Brain microvascular endothelial cell (primary cell): ENCODE measurements around the gene NAV1.

Source experiments
- DNase-seq: peaks from one replicate; pipeline ENCODE4 v3.0.0-alpha.2; 2020
- H3K27ac ChIP-seq: fragments of 250-450 bp; sonication (Bioruptor Pico); 2 replicates; pipeline ENCODE4 v1.5.1; 2020; ENCODE audit warnings: mild to moderate bottlenecking, moderate library complexity
- H3K27me3 ChIP-seq: fragments of 250-450 bp; sonication (Bioruptor Pico); replicated peaks from 2 replicates; pipeline ENCODE4 v1.5.1; 2020; ENCODE audit warnings: mild to moderate bottlenecking
- H3K36me3 ChIP-seq: fragments of 250-450 bp; sonication (Bioruptor Pico); replicated peaks from 2 replicates; pipeline ENCODE4 v1.5.1; 2020; ENCODE audit warnings: mild to moderate bottlenecking
- H3K4me3 ChIP-seq: 2 replicates; pipeline ENCODE4 v1.5.1; 2011; ENCODE audit warnings: low read depth, mild to moderate bottlenecking, control low read depth, low read length, moderate library complexity
- CTCF ChIP-seq: IDR thresholded peaks from 2 replicates; pipeline ENCODE4 v1.5.1; 2011; ENCODE audit warnings: low read depth, mild to moderate bottlenecking, moderate library complexity, low read length, control low read depth, inconsistent platforms; ENCODE audit errors: missing control alignments
- in situ Hi-C: cut with HindIII; loops from 2 replicates; pipeline ENCODE4 v1.10.0; 2017; ENCODE audit warnings: low sequenced_read_pairs, low pct_ligation_motif_present

NAV1 gene

GRCh38 chr1:201510734-201511133 is 28.2 kb upstream of the NAV1 start:
- in situ Hi-C loops = loop anchor here (10.0 kb wide), 1 partner anchor 76 kb away; no protein-coding TSS in a partner anchor
- TF ChIP-seq CTCF = no peak
- no peak overlapping the region for H3K4me3 ChIP-seq
- no peaks in the 10 kb centered on the region for H3K27me3 ChIP-seq
- H3K27ac ChIP-seq = no peak overlapping the region
- peaks cover under 1% of the 10 kb centered on the region for H3K36me3 ChIP-seq
- DNase-seq = no peak

GRCh38 chr1:201511396-201511940 is 27.5 kb upstream of the NAV1 start:
- no peak for TF ChIP-seq CTCF

GRCh38 chr1:201511941-201512539 is 26.9 kb upstream of the NAV1 start:
- no peaks in the 10 kb centered on the region for H3K27me3 ChIP-seq
- no peak for TF ChIP-seq CTCF
- in situ Hi-C loops = loop anchor here (10.0 kb wide), 1 partner anchor 77 kb away; no protein-coding TSS in a partner anchor
- H3K4me3 ChIP-seq = no peak overlapping the region
- DNase-seq = no peak
- H3K36me3 ChIP-seq = no peaks in the 10 kb centered on the region
- H3K27ac ChIP-seq = no peak overlapping the region

More at GRCh38 chr1:201511396-201511940, 27.5 kb upstream of the NAV1 start:
- in situ Hi-C loops = loop anchor here (10.0 kb wide), 1 partner anchor 77 kb away; no protein-coding TSS in a partner anchor
- DNase-seq = no peak
- Histone ChIP-seq H3K27me3 (no peaks in the 10 kb centered on the region), H3K36me3 (no peaks in the 10 kb centered on the region), H3K4me3 (no peak overlapping the region), H3K27ac (no peak overlapping the region)

- no peak for DNase-seq
- Histone ChIP-seq H3K4me3 (no peak overlapping the region), H3K27me3 (no peaks in the 10 kb centered on the region), H3K27ac (no peak overlapping the region), H3K36me3 (no peaks in the 10 kb centered on the region)
- TF ChIP-seq CTCF = no peak
- in situ Hi-C loops = loop anchor here (10.0 kb wide), 1 partner anchor 79 kb away; no protein-coding TSS in a partner anchor
These were observed 25.3 kb upstream of the NAV1 start for GRCh38 chr1:201513498-201514243.

- no peak for DNase-seq
- in situ Hi-C loops = loop anchor here (10.0 kb wide), 1 partner anchor 80 kb away; no protein-coding TSS in a partner anchor
- H3K36me3 ChIP-seq = no peaks in the 10 kb centered on the region
- TF ChIP-seq CTCF = no peak
- no peak overlapping the region for H3K4me3 ChIP-seq
- H3K27ac ChIP-seq = no peak overlapping the region
- no peaks in the 10 kb centered on the region for H3K27me3 ChIP-seq
These were observed 24.5 kb upstream of the NAV1 start for GRCh38 chr1:201514466-201514865.
